ENCODE data around the gene GPR68. TPM values are rescaled to one million over a fixed set of nuclear protein-coding genes. Genes with fewer than 3 reads are reported as not detected.
A peak's percentile ranks its signal among the peaks of the same experiment; 100 is the strongest.

GPR68 gene
- total RNA-seq, 4 donors from 2014 or later = 1.5 to 1.7 TPM; not detected in 2

DNA sequence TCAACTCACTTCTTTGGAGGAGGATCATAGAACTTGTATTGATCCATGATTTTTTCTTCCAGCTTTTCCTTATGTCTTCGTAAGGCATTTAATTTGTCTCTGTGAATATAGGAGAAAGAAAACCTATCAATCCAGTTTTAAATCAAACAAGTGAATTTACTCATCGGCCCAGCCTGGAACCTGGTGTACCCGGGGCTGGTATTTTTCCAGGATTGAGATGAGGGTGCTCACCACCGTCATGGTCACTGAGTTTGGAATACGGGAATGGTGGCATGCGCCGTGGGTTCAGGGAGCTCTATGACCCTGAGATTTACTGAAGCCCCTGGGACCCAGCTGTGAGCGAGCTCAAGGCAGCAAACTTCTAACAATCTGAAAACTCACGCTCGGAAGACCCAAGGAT, 46.5 kb upstream of the GPR68 start:
- Histone ChIP-seq H3K36me3 (peaks cover 0 to 46% (median 0%) of the 10 kb centered on the region in 3 donors), H3K27ac (no peak overlapping the region), H3K4me1 (no peaks in the 10 kb centered on the region), H3K27me3 (no peaks in the 10 kb centered on the region), H3K4me3 (no peak overlapping the region), H3K9me3 (no peaks in the 10 kb centered on the region)
- no peak for TF ChIP-seq POLR2A (IDR thresholded peaks at IDR 0.05)
- TF ChIP-seq CTCF (IDR thresholded peaks at IDR 0.05) = no peak
- no peak for DNase-seq

GRCh38 chr14:91289464-91289863, 45.0 kb upstream of the GPR68 start:
- Histone ChIP-seq H3K27ac (no peak overlapping the region), H3K9me3 (no peaks in the 10 kb centered on the region), H3K4me3 (no peak overlapping the region), H3K27me3 (no peaks in the 10 kb centered on the region), H3K4me1 (no peaks in the 10 kb centered on the region), H3K36me3 (peaks cover 0 to 50% (median 0%) of the 10 kb centered on the region in 3 donors)
- DNase-seq = no peak
- TF ChIP-seq POLR2A (IDR thresholded peaks at IDR 0.05) (no peak), CTCF (IDR thresholded peaks at IDR 0.05) (no peak)

DNA sequence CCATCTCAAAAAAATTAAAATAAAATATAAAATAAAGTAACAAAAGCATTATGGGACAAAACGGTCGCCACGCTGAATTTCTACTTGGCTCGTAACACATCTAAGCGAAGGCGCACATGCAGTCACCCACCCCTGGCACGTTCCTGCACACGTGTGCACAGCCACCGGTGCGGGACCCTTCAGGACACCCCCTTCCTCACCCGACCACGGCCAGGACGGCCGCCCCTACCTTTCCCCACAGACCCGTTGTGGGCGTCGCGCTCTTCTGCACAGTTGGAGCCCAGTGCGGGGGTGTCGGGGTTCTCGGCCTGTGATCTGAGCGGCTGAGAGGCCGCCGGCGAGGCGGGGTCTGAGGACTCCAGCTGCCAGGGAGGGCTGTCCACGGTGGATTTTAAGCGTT, 44.4 kb upstream of the GPR68 start:
- DNase-seq = no peak
- Histone ChIP-seq H3K4me3 (no peak overlapping the region), H3K36me3 (peaks cover 0 to 54% (median 0%) of the 10 kb centered on the region in 3 donors), H3K27me3 (no peaks in the 10 kb centered on the region), H3K27ac (no peak overlapping the region), H3K9me3 (no peaks in the 10 kb centered on the region), H3K4me1 (no peaks in the 10 kb centered on the region)
- TF ChIP-seq CTCF (IDR thresholded peaks at IDR 0.05) = no peak
- TF ChIP-seq POLR2A (IDR thresholded peaks at IDR 0.05) = no peak

GRCh38 chr14:91286530-91286937, 42.0 kb upstream of the GPR68 start:
- Histone ChIP-seq H3K4me1 (no peaks in the 10 kb centered on the region), H3K4me3 (no peak overlapping the region), H3K27ac (no peak overlapping the region), H3K27me3 (no peaks in the 10 kb centered on the region), H3K9me3 (no peaks in the 10 kb centered on the region), H3K36me3 (peaks cover 0 to 58% (median 0%) of the 10 kb centered on the region in 3 donors)
- no peak for TF ChIP-seq POLR2A (IDR thresholded peaks at IDR 0.05)
- peak; percentile 77 to 94 (median 91) for TF ChIP-seq CTCF (IDR thresholded peaks at IDR 0.05)
- peak; percentile 77 to 93 (median 78) for DNase-seq

GRCh38 chr14:91284791-91285548, 40.5 kb upstream of the GPR68 start:
- H3K4me3 ChIP-seq = no peak overlapping the region
- no peak for TF ChIP-seq CTCF (IDR thresholded peaks at IDR 0.05)
- TF ChIP-seq POLR2A (IDR thresholded peaks at IDR 0.05) = no peak
- H3K4me1 ChIP-seq = no peaks in the 10 kb centered on the region
- no peaks in the 10 kb centered on the region for H3K9me3 ChIP-seq
- H3K27ac ChIP-seq = no peak overlapping the region
- no peak for DNase-seq
- peaks cover 0 to 60% (median 0%) of the 10 kb centered on the region in 3 donors for H3K36me3 ChIP-seq
- H3K27me3 ChIP-seq = no peaks in the 10 kb centered on the region
